ENCODE measurements around the gene PLIN3.
"Not testable (repeated sequence)": the region's sequence is repeated elsewhere in the genome, so short reads cannot be mapped to it uniquely, and the experiment has no call there.

PLIN3 gene

GRCh38 chr19:4807188-4807587, 60.3 kb downstream of the PLIN3 start:
- DNase-seq = no peak

GRCh38 chr19:4806384-4806783, 61.1 kb downstream of the PLIN3 start:
- no peak for DNase-seq

GRCh38 chr19:4805140-4805539, 62.3 kb downstream of the PLIN3 start:
- DNase-seq = not testable (repeated sequence)

GRCh38 chr19:4803736-4804695, 63.5 kb downstream of the PLIN3 start:
- peak; percentile 57 for DNase-seq

GRCh38 chr19:4802711-4803110, 64.8 kb downstream of the PLIN3 start:
- no peak for DNase-seq

GRCh38 chr19:4801085-4801619, 66.3 kb downstream of the PLIN3 start:
- DNase-seq = no peak

GRCh38 chr19:4800591-4801081, 66.8 kb downstream of the PLIN3 start:
- no peak for DNase-seq

- no peak for DNase-seq
Observed at GRCh38 chr19:4795400-4795799, 72.1 kb downstream of the PLIN3 start.

- no peak for DNase-seq
Observed at GRCh38 chr19:4794971-4795370, 72.5 kb downstream of the PLIN3 start.

- DNase-seq = not testable (repeated sequence)
Observed at GRCh38 chr19:4793278-4793677, 74.2 kb downstream of the PLIN3 start.

- DNase-seq = not testable (repeated sequence)
Observed at GRCh38 chr19:4792866-4793195, 74.6 kb downstream of the PLIN3 start.

GRCh38 chr19:4792019-4792865, 75.2 kb downstream of the PLIN3 start:
- DNase-seq = not testable (repeated sequence)

GRCh38 chr19:4791183-4792018, 76.1 kb downstream of the PLIN3 start, which contains the start of gene FEM1A:
FEM1A (plus strand) TSS chr19:4791734; CDS start chr19:4791855, 121 bp downstream.
- DNase-seq = peak; percentile 99

Data from effector CD4-positive, alpha-beta T cell (primary cell).